GM12873 (cell line): ENCODE measurements around the gene PRKAR1B.

Experiments used
- CTCF ChIP-seq: IDR thresholded peaks from 2 replicates; pipeline ENCODE4 v1.5.1; 2012; ENCODE audit warnings: low read depth, mild to moderate bottlenecking, moderate library complexity, low read length, control low read depth; ENCODE audit not compliant: insufficient read depth; ENCODE audit errors: missing control alignments

Gene PRKAR1B

GRCh38 chr7:504221-505111 is 222.6 kb downstream of the PRKAR1B start:
- TF ChIP-seq CTCF: no peak

- no peak for TF ChIP-seq CTCF
Measured at GRCh38 chr7:503575-504111, 223.4 kb downstream of the PRKAR1B start.

- TF ChIP-seq CTCF: no peak
Measured at GRCh38 chr7:502296-502695, 224.8 kb downstream of the PRKAR1B start.

- TF ChIP-seq CTCF: no peak
Measured at GRCh38 chr7:501526-501925, 225.6 kb downstream of the PRKAR1B start.

- TF ChIP-seq CTCF: no peak
Measured at GRCh38 chr7:500521-501420, 226.3 kb downstream of the PRKAR1B start.

GRCh38 chr7:499853-500485 is 227.1 kb downstream of the PRKAR1B start:
- no peak for TF ChIP-seq CTCF
